GM23338 (cell line): ENCODE data around the gene NDRG3. TPM values are rescaled to one million over a fixed set of nuclear protein-coding genes. Genes with fewer than 3 reads are reported as not detected.

Experiments used
- ATAC-seq: fragments of 200-7000 bp; cut with Tn5 transposase; 3 replicates; pipeline ENCODE4 v1.9.1; 2020
- DNase-seq: peaks from one replicate; pipeline ENCODE4 v3.0.0-alpha.2; 2015; ENCODE audit warnings: low spot score
- H2AFZ ChIP-seq: fragments of 200-600 bp; sonication (generic); 2 replicates; pipeline ENCODE4 v1.8.0; 2016; ENCODE audit warnings: antibody characterized with exemption, mild to moderate bottlenecking, moderate library complexity
- H3F3A ChIP-seq: fragments of 200-600 bp; sonication (generic); replicated peaks from 2 replicates; pipeline ENCODE4 v1.8.0; 2017; ENCODE audit warnings: antibody characterized with exemption, mixed run types, low read depth
- H3K27ac ChIP-seq: fragments of 200-600 bp; sonication (generic); 2 replicates; pipeline ENCODE4 v1.6.1; 2016; ENCODE audit warnings: low read depth
- H3K27me3 ChIP-seq: fragments of 200-600 bp; sonication (generic); 2 replicates; pipeline ENCODE4 v1.8.0; 2016; ENCODE audit warnings: mild to moderate bottlenecking, mixed run types, moderate library complexity; ENCODE audit not compliant: insufficient read depth
- H3K36me3 ChIP-seq: fragments of 200-600 bp; sonication (generic); 2 replicates; pipeline ENCODE4 v1.8.0; 2016; ENCODE audit warnings: mild to moderate bottlenecking; ENCODE audit not compliant: insufficient read depth
- H3K4me1 ChIP-seq: fragments of 200-600 bp; sonication (generic); 2 replicates; pipeline ENCODE4 v1.8.0; 2016; ENCODE audit warnings: mild to moderate bottlenecking, moderate library complexity; ENCODE audit not compliant: insufficient read depth
- H3K4me2 ChIP-seq: fragments of 200-600 bp; sonication (generic); 2 replicates; pipeline ENCODE4 v1.7.1; 2017; ENCODE audit warnings: mixed run types
- H3K4me3 ChIP-seq: fragments of 200-600 bp; sonication (generic); 2 replicates; pipeline ENCODE4 v1.6.1; 2016; ENCODE audit warnings: mixed run types
- H3K79me2 ChIP-seq: fragments of 200-600 bp; sonication (generic); replicated peaks from 2 replicates; pipeline ENCODE4 v1.8.0; 2017; ENCODE audit warnings: mild to moderate bottlenecking; ENCODE audit not compliant: insufficient read depth
- H3K9me2 ChIP-seq: fragments of 200-600 bp; sonication (generic); 2 replicates; pipeline ENCODE4 v1.8.0; 2017; ENCODE audit not compliant: insufficient read depth
- H4K20me1 ChIP-seq: fragments of 200-600 bp; sonication (generic); replicated peaks from 2 replicates; pipeline ENCODE4 v1.8.0; 2017; ENCODE audit warnings: mild to moderate bottlenecking; ENCODE audit not compliant: insufficient read depth
- H3K27ac Mint-ChIP-seq: 2 replicates; pipeline ENCODE4 v1.8.0; 2020; ENCODE audit warnings: inconsistent platforms, mild to moderate bottlenecking, moderate library complexity, mixed read lengths
- H3K27me3 Mint-ChIP-seq: 3 replicates; pipeline ENCODE4 v1.8.0; 2022; ENCODE audit warnings: low read depth, mild to moderate bottlenecking, moderate library complexity, mixed read lengths, inconsistent platforms; ENCODE audit not compliant: insufficient read depth, poor library complexity
- H3K36me3 Mint-ChIP-seq: 3 replicates; pipeline ENCODE4 v1.8.0; 2021; ENCODE audit warnings: low read depth, mild to moderate bottlenecking, inconsistent platforms, moderate library complexity, mixed read lengths
- H3K4me1 Mint-ChIP-seq: 3 replicates; pipeline ENCODE4 v1.8.0; 2020; ENCODE audit warnings: mild to moderate bottlenecking, inconsistent platforms, mixed read lengths
- H3K4me3 Mint-ChIP-seq: 3 replicates; pipeline ENCODE4 v1.8.0; 2021; ENCODE audit warnings: moderate library complexity, mild to moderate bottlenecking, inconsistent platforms, mixed read lengths
- H3K9me3 Mint-ChIP-seq: 3 replicates; pipeline ENCODE4 v1.8.0; 2020; ENCODE audit warnings: moderate library complexity, mild to moderate bottlenecking, inconsistent platforms, mixed read lengths
- CREB1 ChIP-seq: fragments of 250-450 bp; sonication (Bioruptor Pico); IDR thresholded peaks from 2 replicates; pipeline ENCODE4 v1.5.0; 2020; ENCODE audit warnings: low read depth, mild to moderate bottlenecking, moderate library complexity
- CTCF ChIP-seq, 2 experiments: fragments of 200-600 bp in 1 of 2; sonication (generic) in 1 of 2; conservative IDR thresholded peaks; 2 replicates each; pipeline versions ENCODE4 v1.5.1 to v1.6.1; 2016 to 2017; ENCODE audit warnings: antibody characterized with exemption in 2 of 2, low read depth in 2 of 2, mild to moderate bottlenecking in 2 of 2, moderate library complexity in 1 of 2
- ETS1 ChIP-seq: IDR thresholded peaks from 2 replicates; pipeline ENCODE4 v1.6.1; 2016; ENCODE audit warnings: antibody characterized with exemption
- EZH2 ChIP-seq: fragments of 200-600 bp; sonication (generic); IDR thresholded peaks from one replicate; pipeline ENCODE4 v1.8.0; 2017; ENCODE audit warnings: antibody characterized with exemption, mild to moderate bottlenecking, low read depth; ENCODE audit not compliant: unreplicated experiment
- EZH2phosphoT487 ChIP-seq: fragments of 200-600 bp; sonication (generic); IDR thresholded peaks from one replicate; pipeline ENCODE4 v1.8.1; 2018; ENCODE audit warnings: antibody characterized with exemption; ENCODE audit not compliant: unreplicated experiment
- JUNB ChIP-seq: IDR thresholded peaks from one replicate; pipeline ENCODE4 v1.6.1; 2016; ENCODE audit warnings: antibody characterized with exemption; ENCODE audit not compliant: unreplicated experiment
- POLR2AphosphoS5 ChIP-seq: IDR thresholded peaks from 2 replicates; pipeline ENCODE4 v1.6.1; 2016; ENCODE audit warnings: antibody characterized with exemption, low read depth
- STAT1 ChIP-seq: IDR thresholded peaks from one replicate; pipeline ENCODE4 v1.6.1; 2016; ENCODE audit warnings: antibody characterized with exemption; ENCODE audit not compliant: unreplicated experiment
- ZNF114 ChIP-seq: fragments of 250-450 bp; sonication (Bioruptor Pico); IDR thresholded peaks from 2 replicates; pipeline ENCODE4 v1.5.0; 2020; ENCODE audit warnings: mild to moderate bottlenecking, moderate library complexity
- ZNF331 ChIP-seq: fragments of 250-450 bp; sonication (Bioruptor Pico); IDR thresholded peaks from 2 replicates; pipeline ENCODE4 v1.5.0; 2020; ENCODE audit warnings: low read depth, mild to moderate bottlenecking, moderate library complexity
- polyA plus RNA-seq: library from polyadenylated mRNA; unstranded; fragments of >200 nt; fragmentation: Nextera tagmentation; extraction: Ambion mirVana; gene quantifications from 2 replicates; pipeline ENCODE4 v1.2.1, GENCODE V29; 2016
- total RNA-seq: library from RNA; depleted of rRNA; stranded (reverse); fragments of >200 nt; shearing (Covaris generic); gene quantifications from 2 replicates; pipeline ENCODE4 v1.2.3, GENCODE V29; 2014
- TF ChIP-seq, protein P1 (sequence below): fragments of 250-450 bp; sonication (Bioruptor Pico); IDR thresholded peaks from 2 replicates; pipeline ENCODE4 v1.5.0; 2020; ENCODE audit warnings: mild to moderate bottlenecking, moderate library complexity
- TF ChIP-seq, protein P2 (sequence below): IDR thresholded peaks from one replicate; pipeline ENCODE4 v1.6.1; 2018; ENCODE audit warnings: antibody characterized with exemption; ENCODE audit not compliant: unreplicated experiment

The NDRG3 gene
- total and polyA plus RNA-seq, 2 experiments from 2014 or later: 18.6 to 24.0 TPM

- TF ChIP-seq, protein P1, sequence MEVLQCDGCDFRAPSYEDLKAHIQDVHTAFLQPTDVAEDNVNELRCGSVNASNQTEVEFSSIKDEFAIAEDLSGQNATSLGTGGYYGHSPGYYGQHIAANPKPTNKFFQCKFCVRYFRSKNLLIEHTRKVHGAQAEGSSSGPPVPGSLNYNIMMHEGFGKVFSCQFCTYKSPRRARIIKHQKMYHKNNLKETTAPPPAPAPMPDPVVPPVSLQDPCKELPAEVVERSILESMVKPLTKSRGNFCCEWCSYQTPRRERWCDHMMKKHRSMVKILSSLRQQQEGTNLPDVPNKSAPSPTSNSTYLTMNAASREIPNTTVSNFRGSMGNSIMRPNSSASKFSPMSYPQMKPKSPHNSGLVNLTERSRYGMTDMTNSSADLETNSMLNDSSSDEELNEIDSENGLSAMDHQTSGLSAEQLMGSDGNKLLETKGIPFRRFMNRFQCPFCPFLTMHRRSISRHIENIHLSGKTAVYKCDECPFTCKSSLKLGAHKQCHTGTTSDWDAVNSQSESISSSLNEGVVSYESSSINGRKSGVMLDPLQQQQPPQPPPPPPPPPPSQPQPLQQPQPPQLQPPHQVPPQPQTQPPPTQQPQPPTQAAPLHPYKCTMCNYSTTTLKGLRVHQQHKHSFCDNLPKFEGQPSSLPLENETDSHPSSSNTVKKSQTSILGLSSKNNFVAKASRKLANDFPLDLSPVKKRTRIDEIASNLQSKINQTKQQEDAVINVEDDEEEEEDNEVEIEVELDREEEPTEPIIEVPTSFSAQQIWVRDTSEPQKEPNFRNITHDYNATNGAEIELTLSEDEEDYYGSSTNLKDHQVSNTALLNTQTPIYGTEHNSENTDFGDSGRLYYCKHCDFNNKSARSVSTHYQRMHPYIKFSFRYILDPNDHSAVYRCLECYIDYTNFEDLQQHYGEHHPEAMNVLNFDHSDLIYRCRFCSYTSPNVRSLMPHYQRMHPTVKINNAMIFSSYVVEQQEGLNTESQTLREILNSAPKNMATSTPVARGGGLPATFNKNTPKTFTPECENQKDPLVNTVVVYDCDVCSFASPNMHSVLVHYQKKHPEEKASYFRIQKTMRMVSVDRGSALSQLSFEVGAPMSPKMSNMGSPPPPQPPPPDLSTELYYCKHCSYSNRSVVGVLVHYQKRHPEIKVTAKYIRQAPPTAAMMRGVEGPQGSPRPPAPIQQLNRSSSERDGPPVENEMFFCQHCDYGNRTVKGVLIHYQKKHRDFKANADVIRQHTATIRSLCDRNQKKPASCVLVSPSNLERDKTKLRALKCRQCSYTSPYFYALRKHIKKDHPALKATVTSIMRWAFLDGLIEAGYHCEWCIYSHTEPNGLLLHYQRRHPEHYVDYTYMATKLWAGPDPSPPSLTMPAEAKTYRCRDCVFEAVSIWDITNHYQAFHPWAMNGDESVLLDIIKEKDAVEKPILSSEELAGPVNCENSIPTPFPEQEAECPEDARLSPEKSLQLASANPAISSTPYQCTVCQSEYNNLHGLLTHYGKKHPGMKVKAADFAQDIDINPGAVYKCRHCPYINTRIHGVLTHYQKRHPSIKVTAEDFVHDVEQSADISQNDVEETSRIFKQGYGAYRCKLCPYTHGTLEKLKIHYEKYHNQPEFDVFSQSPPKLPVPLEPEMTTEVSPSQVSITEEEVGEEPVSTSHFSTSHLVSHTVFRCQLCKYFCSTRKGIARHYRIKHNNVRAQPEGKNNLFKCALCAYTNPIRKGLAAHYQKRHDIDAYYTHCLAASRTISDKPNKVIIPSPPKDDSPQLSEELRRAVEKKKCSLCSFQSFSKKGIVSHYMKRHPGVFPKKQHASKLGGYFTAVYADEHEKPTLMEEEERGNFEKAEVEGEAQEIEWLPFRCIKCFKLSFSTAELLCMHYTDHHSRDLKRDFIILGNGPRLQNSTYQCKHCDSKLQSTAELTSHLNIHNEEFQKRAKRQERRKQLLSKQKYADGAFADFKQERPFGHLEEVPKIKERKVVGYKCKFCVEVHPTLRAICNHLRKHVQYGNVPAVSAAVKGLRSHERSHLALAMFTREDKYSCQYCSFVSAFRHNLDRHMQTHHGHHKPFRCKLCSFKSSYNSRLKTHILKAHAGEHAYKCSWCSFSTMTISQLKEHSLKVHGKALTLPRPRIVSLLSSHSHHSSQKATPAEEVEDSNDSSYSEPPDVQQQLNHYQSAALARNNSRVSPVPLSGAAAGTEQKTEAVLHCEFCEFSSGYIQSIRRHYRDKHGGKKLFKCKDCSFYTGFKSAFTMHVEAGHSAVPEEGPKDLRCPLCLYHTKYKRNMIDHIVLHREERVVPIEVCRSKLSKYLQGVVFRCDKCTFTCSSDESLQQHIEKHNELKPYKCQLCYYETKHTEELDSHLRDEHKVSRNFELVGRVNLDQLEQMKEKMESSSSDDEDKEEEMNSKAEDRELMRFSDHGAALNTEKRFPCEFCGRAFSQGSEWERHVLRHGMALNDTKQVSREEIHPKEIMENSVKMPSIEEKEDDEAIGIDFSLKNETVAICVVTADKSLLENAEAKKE (CRISPR knock-in tag): no peak
- no peak for TF ChIP-seq CREB1 (CRISPR knock-in tag)
- TF ChIP-seq JUNB: no peak
Measured at GRCh38 chr20:36634342-36634741, 111.5 kb downstream of the NDRG3 start (continued).

GRCh38 chr20:36633285-36633772 is 112.6 kb downstream of the NDRG3 start:
- no peaks in the 10 kb centered on the region for H3K4me1 ChIP-seq
- Mint-ChIP-seq H3K4me1 (peaks cover 3% of the 10 kb centered on the region; the same call in 2 of the 3 replicates), H3K36me3 (no peaks in the 10 kb centered on the region; the same call in 2 of the 3 replicates), H3K27me3 (peaks cover 8% of the 10 kb centered on the region), H3K9me3 (no peaks in the 10 kb centered on the region), H3K4me3 (no peak overlapping the region), H3K27ac (no peak overlapping the region)
- H4K20me1 ChIP-seq: no peaks in the 10 kb centered on the region
- ATAC-seq: no peak
- no peak overlapping the region for H3K4me2 ChIP-seq
- H3K9me2 ChIP-seq: no peaks in the 10 kb centered on the region
- 0 out of 2 replicates have a peak overlapping the region, but pooled peaks have one; percentile 5 for H2AFZ ChIP-seq
- no peaks in the 10 kb centered on the region for H3F3A ChIP-seq
- no peak overlapping the region for H3K4me3 ChIP-seq
- no peaks in the 10 kb centered on the region for H3K79me2 ChIP-seq
- H3K27ac ChIP-seq: no peak overlapping the region
- DNase-seq: no peak
- H3K27me3 ChIP-seq: no peaks in the 10 kb centered on the region
- H3K36me3 ChIP-seq: no peaks in the 10 kb centered on the region
- TF ChIP-seq JUNB: no peak
- no peak for TF ChIP-seq CREB1 (CRISPR knock-in tag)
- TF ChIP-seq EZH2phosphoT487: no peak
- TF ChIP-seq ZNF114 (CRISPR knock-in tag): no peak
- TF ChIP-seq EZH2: no peak
- TF ChIP-seq ZNF331: no peak
- no peak for TF ChIP-seq POLR2AphosphoS5
- TF ChIP-seq, protein P2, sequence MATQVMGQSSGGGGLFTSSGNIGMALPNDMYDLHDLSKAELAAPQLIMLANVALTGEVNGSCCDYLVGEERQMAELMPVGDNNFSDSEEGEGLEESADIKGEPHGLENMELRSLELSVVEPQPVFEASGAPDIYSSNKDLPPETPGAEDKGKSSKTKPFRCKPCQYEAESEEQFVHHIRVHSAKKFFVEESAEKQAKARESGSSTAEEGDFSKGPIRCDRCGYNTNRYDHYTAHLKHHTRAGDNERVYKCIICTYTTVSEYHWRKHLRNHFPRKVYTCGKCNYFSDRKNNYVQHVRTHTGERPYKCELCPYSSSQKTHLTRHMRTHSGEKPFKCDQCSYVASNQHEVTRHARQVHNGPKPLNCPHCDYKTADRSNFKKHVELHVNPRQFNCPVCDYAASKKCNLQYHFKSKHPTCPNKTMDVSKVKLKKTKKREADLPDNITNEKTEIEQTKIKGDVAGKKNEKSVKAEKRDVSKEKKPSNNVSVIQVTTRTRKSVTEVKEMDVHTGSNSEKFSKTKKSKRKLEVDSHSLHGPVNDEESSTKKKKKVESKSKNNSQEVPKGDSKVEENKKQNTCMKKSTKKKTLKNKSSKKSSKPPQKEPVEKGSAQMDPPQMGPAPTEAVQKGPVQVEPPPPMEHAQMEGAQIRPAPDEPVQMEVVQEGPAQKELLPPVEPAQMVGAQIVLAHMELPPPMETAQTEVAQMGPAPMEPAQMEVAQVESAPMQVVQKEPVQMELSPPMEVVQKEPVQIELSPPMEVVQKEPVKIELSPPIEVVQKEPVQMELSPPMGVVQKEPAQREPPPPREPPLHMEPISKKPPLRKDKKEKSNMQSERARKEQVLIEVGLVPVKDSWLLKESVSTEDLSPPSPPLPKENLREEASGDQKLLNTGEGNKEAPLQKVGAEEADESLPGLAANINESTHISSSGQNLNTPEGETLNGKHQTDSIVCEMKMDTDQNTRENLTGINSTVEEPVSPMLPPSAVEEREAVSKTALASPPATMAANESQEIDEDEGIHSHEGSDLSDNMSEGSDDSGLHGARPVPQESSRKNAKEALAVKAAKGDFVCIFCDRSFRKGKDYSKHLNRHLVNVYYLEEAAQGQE: no peak
- TF ChIP-seq STAT1: no peak
- TF ChIP-seq ETS1: no peak
- TF ChIP-seq CTCF (conservative IDR thresholded peaks at IDR 0.05; ENCODE audit: low read depth in 2 of 2): no peak
